Measurements from ENCODE around the gene INAFM1. TPM values are rescaled to one million over a fixed set of nuclear protein-coding genes. Genes with fewer than 3 reads are reported as not detected.
"Not testable (repeated sequence)": the region's sequence is repeated elsewhere in the genome, so short reads cannot be mapped to it uniquely, and the experiment has no call there.

The INAFM1 gene
- total and polyA plus RNA-seq, 11 donors: 4.8 to 14.0 (median 9.5) TPM

DNA sequence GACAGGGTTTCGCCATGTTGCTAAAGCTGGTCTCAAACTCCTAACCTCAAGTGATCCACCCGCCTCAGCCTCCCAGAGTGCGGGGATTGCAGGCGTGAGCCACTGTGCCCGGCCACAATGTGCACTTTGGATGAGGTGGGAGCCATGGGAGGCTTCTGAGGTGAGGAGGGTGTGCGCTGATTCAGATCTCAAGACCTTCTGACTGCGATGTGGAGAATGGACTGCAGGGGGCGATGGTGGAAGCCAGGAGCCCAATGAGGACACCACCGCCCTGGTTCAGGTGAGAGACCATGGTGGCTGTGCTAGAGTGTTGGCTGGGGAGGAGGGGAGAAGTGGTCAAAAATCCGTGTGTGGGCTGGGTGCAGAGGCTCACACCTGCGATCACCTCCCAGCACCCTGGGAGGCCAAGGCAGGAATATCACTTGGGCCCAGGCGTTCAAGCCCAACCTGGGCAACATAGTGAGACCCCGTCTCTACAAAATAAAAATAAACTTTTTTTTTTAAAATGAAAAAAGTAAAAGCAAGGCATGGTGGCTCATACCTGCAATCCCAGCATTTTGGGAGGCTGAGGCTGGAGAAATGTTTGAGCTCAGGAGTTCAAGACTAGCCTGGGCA, 5.6 kb downstream of the INAFM1 start:
- intact Hi-C loops (cut with DNase I): no loop called here
- no peaks in the 10 kb centered on the region for H3K27me3 ChIP-seq
- TF ChIP-seq POLR2A (IDR thresholded peaks at IDR 0.05): no peak
- TF ChIP-seq, protein P1, sequence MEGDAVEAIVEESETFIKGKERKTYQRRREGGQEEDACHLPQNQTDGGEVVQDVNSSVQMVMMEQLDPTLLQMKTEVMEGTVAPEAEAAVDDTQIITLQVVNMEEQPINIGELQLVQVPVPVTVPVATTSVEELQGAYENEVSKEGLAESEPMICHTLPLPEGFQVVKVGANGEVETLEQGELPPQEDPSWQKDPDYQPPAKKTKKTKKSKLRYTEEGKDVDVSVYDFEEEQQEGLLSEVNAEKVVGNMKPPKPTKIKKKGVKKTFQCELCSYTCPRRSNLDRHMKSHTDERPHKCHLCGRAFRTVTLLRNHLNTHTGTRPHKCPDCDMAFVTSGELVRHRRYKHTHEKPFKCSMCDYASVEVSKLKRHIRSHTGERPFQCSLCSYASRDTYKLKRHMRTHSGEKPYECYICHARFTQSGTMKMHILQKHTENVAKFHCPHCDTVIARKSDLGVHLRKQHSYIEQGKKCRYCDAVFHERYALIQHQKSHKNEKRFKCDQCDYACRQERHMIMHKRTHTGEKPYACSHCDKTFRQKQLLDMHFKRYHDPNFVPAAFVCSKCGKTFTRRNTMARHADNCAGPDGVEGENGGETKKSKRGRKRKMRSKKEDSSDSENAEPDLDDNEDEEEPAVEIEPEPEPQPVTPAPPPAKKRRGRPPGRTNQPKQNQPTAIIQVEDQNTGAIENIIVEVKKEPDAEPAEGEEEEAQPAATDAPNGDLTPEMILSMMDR (IDR thresholded peaks at IDR 0.05): peak in 9 of 12 donors; percentile 12 to 45 (median 35)
- ATAC-seq (no peak), DNase-seq (no peak)
- 87 to 94% (median 89%) methylated on average over 12 to 13 of the region's 13 CpGs for WGBS, 4 donors
- peaks cover 0 to 7% (median 0%) of the 10 kb centered on the region in 9 donors for H3K36me3 ChIP-seq
- H3K27ac ChIP-seq: no peak overlapping the region
- no peaks in the 10 kb centered on the region for H3K9me3 ChIP-seq
- peaks cover 3 to 44% (median 19%) of the 10 kb centered on the region in 12 donors for H3K4me1 ChIP-seq
- no peak overlapping the region for H3K4me3 ChIP-seq

- Histone ChIP-seq H3K9me3 (no peaks in the 10 kb centered on the region), H3K27me3 (no peaks in the 10 kb centered on the region), H3K27ac (no peak overlapping the region), H3K36me3 (peaks cover 0 to 7% (median 0%) of the 10 kb centered on the region in 9 donors), H3K4me3 (no peak overlapping the region), H3K4me1 (peaks cover 0 to 17% (median 0%) of the 10 kb centered on the region in 12 donors)
- 57 to 70% (median 64%) methylated on average over 10 of the region's 10 CpGs for WGBS, 4 donors
- DNase-seq (no peak), ATAC-seq (no peak)
- intact Hi-C loops (cut with DNase I): no loop called here
- TF ChIP-seq, protein P1 (IDR thresholded peaks at IDR 0.05): no peak
- no peak for TF ChIP-seq POLR2A (IDR thresholded peaks at IDR 0.05)
Measured at GRCh38 chr19:47283405-47284059, 8.8 kb downstream of the INAFM1 start.

DNA sequence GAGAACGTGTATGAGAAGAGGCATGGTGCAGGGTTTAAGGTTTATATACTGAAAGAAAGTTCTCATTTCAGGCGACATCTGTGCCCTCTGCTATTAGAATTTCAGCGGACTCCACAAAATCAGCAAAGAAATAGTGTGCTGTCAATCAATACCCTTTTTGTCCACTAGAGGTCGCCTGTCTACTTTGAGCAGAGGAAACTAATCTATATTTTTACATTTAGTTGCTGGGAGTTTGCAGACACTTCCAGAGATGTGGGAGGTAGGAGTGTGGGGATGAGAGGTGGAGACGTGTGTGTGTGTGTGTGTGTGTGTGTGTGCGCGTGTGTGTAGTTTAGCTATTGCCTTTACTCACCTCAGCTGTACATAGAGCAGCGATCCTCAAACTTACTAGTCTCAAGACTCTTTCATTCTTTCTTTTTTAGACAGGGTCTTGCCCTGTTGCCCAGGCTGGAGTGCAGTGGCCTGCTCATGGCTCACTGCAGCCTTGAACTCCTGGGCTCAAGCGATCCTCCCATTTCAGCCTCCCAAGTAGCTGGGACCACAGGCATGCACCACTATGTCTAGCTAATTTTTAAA, 9.7 kb downstream of the INAFM1 start:
- DNase-seq: no peak
- Histone ChIP-seq H3K4me1 (peaks cover 0 to 17% (median 0%) of the 10 kb centered on the region in 12 donors), H3K9me3 (no peaks in the 10 kb centered on the region), H3K27ac (no peak overlapping the region), H3K27me3 (no peaks in the 10 kb centered on the region), H3K4me3 (no peak overlapping the region), H3K36me3 (peaks cover 0 to 7% (median 0%) of the 10 kb centered on the region in 9 donors)
- 34 to 38% (median 37%) methylated on average over 9 of the region's 9 CpGs for WGBS, 4 donors
- ATAC-seq: peak in 3 of 4 donors; percentile 31 to 35 (median 34)
- TF ChIP-seq, protein P1 (IDR thresholded peaks at IDR 0.05): peak; percentile 67 to 91 (median 84)
- TF ChIP-seq POLR2A (IDR thresholded peaks at IDR 0.05): no peak
- intact Hi-C loops (cut with DNase I): no loop called here

GRCh38 chr19:47296036-47296435, 21.4 kb downstream of the INAFM1 start:
- TF ChIP-seq POLR2A (IDR thresholded peaks at IDR 0.05): no peak
- TF ChIP-seq, protein P1 (IDR thresholded peaks at IDR 0.05): peak; percentile 66 to 79 (median 74)
- ATAC-seq: peak in 3 of 4 donors; percentile 87 to 88 (median 88)
- Histone ChIP-seq H3K4me1 (no peaks in the 10 kb centered on the region), H3K36me3 (peaks cover 0 to 15% (median 0%) of the 10 kb centered on the region in 9 donors), H3K27me3 (no peaks in the 10 kb centered on the region), H3K27ac (no peak overlapping the region), H3K9me3 (no peaks in the 10 kb centered on the region), H3K4me3 (no peak overlapping the region)
- WGBS, 4 donors: 28 to 35% (median 31%) methylated on average over 11 to 12 of the region's 12 CpGs
- intact Hi-C loops (cut with DNase I): loop anchor here in 8 of 10 donors (1.0 to 10.0 kb wide), 9 partner anchors 95 to 411 kb away; no protein-coding TSS in a partner anchor
- DNase-seq: peak in 4 of 5 donors; percentile 67 to 76 (median 72)

DNA sequence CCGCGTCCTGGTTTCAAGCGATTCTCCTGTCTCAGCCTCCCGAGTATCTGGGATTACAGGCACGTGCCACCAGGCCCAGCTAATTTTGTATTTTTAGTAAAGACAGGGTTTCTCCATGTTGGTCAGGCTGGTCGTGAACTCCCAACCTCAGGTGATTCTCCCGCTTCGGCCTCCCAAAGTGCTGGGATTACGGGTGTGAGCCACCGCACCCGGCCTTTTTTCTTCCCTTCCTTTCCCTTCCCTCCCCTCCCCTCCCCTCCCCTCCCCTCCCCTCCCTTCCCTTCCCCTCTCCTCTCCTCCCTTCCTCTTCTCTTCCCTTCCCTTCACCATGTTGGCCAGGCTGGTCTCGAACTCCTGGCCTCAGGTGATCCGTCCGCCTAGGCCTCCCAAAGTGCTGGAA, 26.2 kb downstream of the INAFM1 start:
- not testable (repeated sequence) for H3K9me3 ChIP-seq, ATAC-seq, H3K36me3 ChIP-seq, DNase-seq, H3K27me3 ChIP-seq, H3K4me1 ChIP-seq, H3K4me3 ChIP-seq, H3K27ac ChIP-seq
- intact Hi-C loops (cut with DNase I): loop anchor here in 2 of 10 donors (5.0 to 10.0 kb wide), 2 partner anchors 91 to 404 kb away; no protein-coding TSS in a partner anchor
- 89 to 93% (median 91%) methylated on average over 14 of the region's 14 CpGs for WGBS, 4 donors

Data from heart left ventricle (tissue), 16 donors.